Fibroblast of the aortic adventitia (primary cell): ENCODE results near the gene MAB21L3. TPM values are rescaled to one million over a fixed set of nuclear protein-coding genes. Genes with fewer than 3 reads are reported as not detected.

Source experiments
- DNase-seq: peaks from one replicate; pipeline ENCODE4 v3.0.0-alpha.2; 2010; ENCODE audit warnings: low read depth
- H3K4me3 ChIP-seq: 2 replicates; pipeline ENCODE4 v1.5.1; 2011; ENCODE audit warnings: low read depth, mild to moderate bottlenecking, control low read depth, low read length, moderate library complexity
- CTCF ChIP-seq: IDR thresholded peaks from 2 replicates; pipeline ENCODE4 v1.5.1; 2011; ENCODE audit warnings: mild to moderate bottlenecking, low read length, control low read depth, inconsistent platforms; ENCODE audit not compliant: insufficient read depth
- total RNA-seq: library from RNA; depleted of rRNA; stranded (reverse); fragments of >200 nt; gene quantifications from 2 replicates; pipeline ENCODE4 v1.2.3, GENCODE V29; 2012; ENCODE audit warnings: low replicate concordance

Gene MAB21L3
- total RNA-seq, 1 donor = 0.18 TPM

- DNase-seq = no peak
These were observed 5.2 kb upstream of the MAB21L3 start for GRCh38 chr1:116105996-116106395.

GRCh38 chr1:116106646-116107045, 4.6 kb upstream of the MAB21L3 start:
- no peak for TF ChIP-seq CTCF
- no peak overlapping the region for H3K4me3 ChIP-seq
- DNase-seq = no peak

More at GRCh38 chr1:116105996-116106395, 5.2 kb upstream of the MAB21L3 start:
- no peak for TF ChIP-seq CTCF
- no peak overlapping the region for H3K4me3 ChIP-seq

- no peak for TF ChIP-seq CTCF
- DNase-seq = no peak
- H3K4me3 ChIP-seq = no peak overlapping the region
These were observed 3.8 kb upstream of the MAB21L3 start for GRCh38 chr1:116107371-116107770.

- no peak for DNase-seq
- TF ChIP-seq CTCF = no peak
- no peak overlapping the region for H3K4me3 ChIP-seq
These were observed 374 bp downstream of the MAB21L3 start for GRCh38 chr1:116111524-116112021.

GRCh38 chr1:116112388-116113140, 1.4 kb downstream of the MAB21L3 start:
- H3K4me3 ChIP-seq = no peak overlapping the region
- DNase-seq = no peak
- TF ChIP-seq CTCF = no peak

GRCh38 chr1:116113615-116114014, 2.4 kb downstream of the MAB21L3 start:
- TF ChIP-seq CTCF = no peak
- DNase-seq = peak; percentile 13
- H3K4me3 ChIP-seq = no peak overlapping the region
